ENCODE measurements around the gene ACKR2.
"Not testable (repeated sequence)": the region's sequence is repeated elsewhere in the genome, so short reads cannot be mapped to it uniquely, and the experiment has no call there.

The ACKR2 gene

DNA sequence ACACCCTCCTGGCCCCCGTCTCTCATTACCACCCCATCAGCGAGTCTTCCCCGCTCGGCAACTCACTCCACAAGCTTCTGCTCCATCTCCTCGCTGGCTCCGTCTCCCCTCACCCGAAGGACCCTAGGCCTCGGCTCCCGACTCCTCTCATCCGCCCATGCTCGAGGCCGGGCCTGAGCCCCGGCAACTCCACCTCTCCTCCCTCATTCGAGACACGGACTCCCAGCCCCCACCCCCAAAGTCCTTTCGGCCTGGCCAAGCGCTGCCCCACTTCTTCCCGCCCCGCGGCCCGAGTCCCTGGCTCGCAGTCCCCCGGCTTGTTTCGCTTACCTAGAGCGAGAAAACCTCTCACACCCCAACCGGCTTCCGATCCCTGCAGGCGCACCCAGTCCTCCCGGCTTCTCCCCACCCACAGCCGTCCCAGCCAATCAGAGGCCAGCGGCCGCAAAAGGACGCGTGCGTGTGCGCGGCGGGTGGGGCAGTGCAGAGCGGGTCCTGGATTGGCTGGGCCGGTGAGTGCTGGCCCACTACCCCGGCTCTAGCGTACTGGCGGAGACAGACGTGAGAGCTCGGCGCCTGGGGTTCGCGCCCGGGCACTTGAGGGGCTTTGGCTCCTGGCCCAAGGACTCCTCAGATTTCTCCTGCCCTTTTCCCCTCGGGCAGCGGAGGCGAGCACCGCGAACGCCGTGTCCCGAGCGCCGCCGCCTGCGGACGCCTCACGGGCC, 5.0 kb upstream of the ACKR2 start, which contains the start of gene HIGD1A:
HIGD1A (minus strand) TSS at position 385 of the 725 bp plus-strand sequence. CDS start 10,237 bp downstream, outside the sequence.
- Histone ChIP-seq H3K36me3 (no peaks in the 10 kb centered on the region), H3K27me3 (no peaks in the 10 kb centered on the region), H3K9me3 (no peaks in the 10 kb centered on the region), H3K4me1 (no peaks in the 10 kb centered on the region; the same call in 1 of the 2 replicates), H3K4me3 (ENCODE audit: low read depth, low read length) (peak within 1 kb of the TSS; percentile 82)
- TF ChIP-seq, protein P1, sequence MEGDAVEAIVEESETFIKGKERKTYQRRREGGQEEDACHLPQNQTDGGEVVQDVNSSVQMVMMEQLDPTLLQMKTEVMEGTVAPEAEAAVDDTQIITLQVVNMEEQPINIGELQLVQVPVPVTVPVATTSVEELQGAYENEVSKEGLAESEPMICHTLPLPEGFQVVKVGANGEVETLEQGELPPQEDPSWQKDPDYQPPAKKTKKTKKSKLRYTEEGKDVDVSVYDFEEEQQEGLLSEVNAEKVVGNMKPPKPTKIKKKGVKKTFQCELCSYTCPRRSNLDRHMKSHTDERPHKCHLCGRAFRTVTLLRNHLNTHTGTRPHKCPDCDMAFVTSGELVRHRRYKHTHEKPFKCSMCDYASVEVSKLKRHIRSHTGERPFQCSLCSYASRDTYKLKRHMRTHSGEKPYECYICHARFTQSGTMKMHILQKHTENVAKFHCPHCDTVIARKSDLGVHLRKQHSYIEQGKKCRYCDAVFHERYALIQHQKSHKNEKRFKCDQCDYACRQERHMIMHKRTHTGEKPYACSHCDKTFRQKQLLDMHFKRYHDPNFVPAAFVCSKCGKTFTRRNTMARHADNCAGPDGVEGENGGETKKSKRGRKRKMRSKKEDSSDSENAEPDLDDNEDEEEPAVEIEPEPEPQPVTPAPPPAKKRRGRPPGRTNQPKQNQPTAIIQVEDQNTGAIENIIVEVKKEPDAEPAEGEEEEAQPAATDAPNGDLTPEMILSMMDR (IDR thresholded peaks at IDR 0.05; ENCODE audit: low read depth, low read length), result no peak
- DNase-seq, result peak; percentile 91

DNA sequence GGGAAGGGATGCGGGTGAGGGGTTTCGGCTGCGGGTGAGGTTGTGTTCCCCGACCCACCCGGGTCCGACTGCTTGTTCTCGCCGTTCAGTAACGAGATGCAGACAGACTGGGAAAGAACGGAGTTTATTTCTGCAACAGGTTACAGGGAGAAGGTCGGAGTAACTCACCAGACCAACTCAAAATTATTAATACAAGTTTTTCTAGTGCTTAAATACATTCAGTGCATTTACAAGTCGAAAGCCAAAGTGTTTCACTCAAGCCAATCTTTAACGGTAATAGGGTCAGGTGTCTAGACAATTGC, 4.5 kb upstream of the ACKR2 start:
- no peak for DNase-seq
- Histone ChIP-seq H3K4me1 (no peaks in the 10 kb centered on the region; the same call in 1 of the 2 replicates), H3K36me3 (no peaks in the 10 kb centered on the region), H3K4me3 (ENCODE audit: low read depth, low read length) (peak overlapping the region; percentile 82), H3K9me3 (no peaks in the 10 kb centered on the region), H3K27me3 (no peaks in the 10 kb centered on the region)
- TF ChIP-seq, protein P1 (IDR thresholded peaks at IDR 0.05; ENCODE audit: low read depth, low read length), result no peak

DNA sequence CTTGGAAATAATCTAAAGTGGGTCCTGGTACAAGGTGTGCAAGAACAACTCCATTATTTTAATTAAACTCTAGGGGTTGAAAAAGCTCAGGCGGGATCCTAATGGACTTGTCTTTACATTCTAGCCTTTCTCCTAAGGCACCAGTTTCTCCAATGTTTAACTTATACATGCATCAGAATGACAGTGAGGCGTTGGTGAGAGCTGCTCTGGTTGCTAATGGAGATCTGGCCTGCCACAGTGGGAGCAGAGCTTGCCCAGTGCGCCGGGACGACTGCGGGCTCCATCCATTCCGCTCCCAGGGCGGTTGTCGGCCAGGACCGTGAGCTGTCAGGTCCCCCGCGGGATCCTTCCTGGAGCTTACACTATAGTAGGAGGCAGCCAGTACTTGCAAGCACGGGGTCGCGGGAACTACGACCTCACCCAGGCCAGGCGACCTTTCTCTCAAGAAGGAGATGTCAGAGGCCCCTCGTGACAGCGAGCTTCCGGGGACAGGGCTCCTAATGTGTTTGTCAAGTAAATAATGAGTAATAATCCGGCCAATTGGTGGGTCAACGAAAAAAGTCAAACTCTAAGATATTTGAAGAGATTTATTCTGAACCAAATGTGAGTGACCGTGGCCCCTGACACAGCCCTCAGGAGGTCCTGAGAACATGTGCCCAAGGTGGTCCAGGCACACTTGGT, 4.0 kb upstream of the ACKR2 start:
- Histone ChIP-seq H3K27me3 (no peaks in the 10 kb centered on the region), H3K4me3 (ENCODE audit: low read depth, low read length) (peak overlapping the region; percentile 82), H3K9me3 (no peaks in the 10 kb centered on the region), H3K4me1 (no peaks in the 10 kb centered on the region; the same call in 1 of the 2 replicates), H3K36me3 (no peaks in the 10 kb centered on the region)
- DNase-seq, result peak; percentile 6
- TF ChIP-seq, protein P1 (IDR thresholded peaks at IDR 0.05; ENCODE audit: low read depth, low read length), result no peak

DNA sequence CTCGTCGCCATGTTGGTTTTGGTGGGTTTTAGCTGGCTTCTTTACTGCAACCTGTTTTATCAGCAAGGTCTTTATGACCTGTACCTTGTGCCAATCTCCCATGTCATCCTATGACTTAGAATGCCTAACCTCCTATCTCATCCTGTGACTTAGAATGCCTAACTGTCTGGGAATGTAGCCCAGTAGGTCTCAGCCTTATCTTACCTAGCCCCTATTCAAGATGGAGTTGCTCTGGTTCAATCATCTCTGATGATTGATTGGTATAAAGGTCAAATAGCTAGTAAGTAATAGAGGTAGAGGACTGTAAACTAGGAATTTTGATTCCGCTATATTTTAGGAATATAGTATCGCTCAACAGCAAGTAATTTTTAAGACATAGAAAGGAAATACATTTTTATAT, 1.3 kb upstream of the ACKR2 start:
- Histone ChIP-seq H3K4me1 (no peaks in the 10 kb centered on the region; the same call in 1 of the 2 replicates), H3K9me3 (no peaks in the 10 kb centered on the region), H3K27me3 (no peaks in the 10 kb centered on the region), H3K36me3 (no peaks in the 10 kb centered on the region), H3K4me3 (ENCODE audit: low read depth, low read length) (no peak overlapping the region)
- no peak for DNase-seq
- TF ChIP-seq, protein P1 (IDR thresholded peaks at IDR 0.05; ENCODE audit: low read depth, low read length), result no peak

DNA sequence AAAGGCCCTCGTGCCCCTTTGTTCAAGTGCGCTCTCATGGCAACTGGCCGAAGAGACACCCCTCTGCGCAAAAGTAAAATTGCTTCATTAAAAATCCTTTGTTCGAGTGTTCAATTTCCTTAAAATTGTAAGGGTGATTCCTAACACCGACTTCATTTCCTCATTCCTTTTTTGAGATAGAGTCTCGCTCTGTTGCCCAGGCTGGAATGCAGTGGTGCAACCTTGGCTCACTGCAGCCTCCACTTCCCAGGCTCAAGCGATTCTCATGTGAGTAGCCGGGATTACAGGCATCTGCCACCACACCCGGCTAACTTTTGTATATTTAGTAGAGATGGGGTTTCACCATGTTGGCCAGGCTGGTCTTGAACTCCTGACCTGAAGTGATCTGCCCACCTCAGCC, 1.5 kb downstream of the ACKR2 start:
- not testable (repeated sequence) for H3K4me3 ChIP-seq (ENCODE audit: low read depth, low read length); DNase-seq; H3K36me3 ChIP-seq; H3K9me3 ChIP-seq; H3K27me3 ChIP-seq; H3K4me1 ChIP-seq

DNA sequence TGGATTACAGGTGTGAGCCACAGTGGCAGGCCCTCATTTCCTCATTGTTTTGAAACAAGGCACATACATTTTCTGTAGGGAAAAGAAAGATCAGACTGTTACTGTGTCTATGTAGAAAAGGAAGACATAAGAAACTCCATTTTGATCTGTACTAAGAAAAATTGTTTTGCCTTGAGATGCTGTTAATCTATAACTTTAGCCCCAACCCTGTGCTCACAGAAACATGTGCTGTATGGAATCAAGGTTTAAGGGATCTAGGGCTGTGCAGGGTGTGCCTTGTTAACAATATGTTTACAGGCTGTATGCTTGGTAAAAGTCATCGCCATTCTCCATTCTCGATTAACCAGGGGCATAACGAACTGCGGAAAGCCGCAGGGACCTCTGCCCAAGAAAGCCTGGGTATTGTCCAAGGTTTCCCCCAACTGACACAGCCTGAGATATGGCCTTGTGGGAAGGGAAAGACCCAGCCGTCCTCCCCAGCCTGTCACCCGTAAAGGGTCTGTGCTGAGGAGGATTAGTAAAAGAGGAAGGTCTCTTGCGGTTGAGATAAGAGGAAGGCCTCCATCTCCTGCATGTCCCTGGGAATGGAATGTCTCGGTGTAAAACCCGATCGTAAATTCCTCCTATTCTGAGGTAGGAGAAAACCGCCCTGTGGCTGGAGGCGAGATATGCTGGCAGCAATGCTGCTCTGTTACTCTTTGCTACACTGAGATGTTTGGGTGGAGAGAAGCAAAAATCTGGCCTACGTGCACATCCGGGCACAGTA, 2.1 kb downstream of the ACKR2 start:
- H3K4me1 ChIP-seq; H3K9me3 ChIP-seq; H3K27me3 ChIP-seq; H3K36me3 ChIP-seq; H3K4me3 ChIP-seq (ENCODE audit: low read depth, low read length); DNase-seq: not testable (repeated sequence)

DNA sequence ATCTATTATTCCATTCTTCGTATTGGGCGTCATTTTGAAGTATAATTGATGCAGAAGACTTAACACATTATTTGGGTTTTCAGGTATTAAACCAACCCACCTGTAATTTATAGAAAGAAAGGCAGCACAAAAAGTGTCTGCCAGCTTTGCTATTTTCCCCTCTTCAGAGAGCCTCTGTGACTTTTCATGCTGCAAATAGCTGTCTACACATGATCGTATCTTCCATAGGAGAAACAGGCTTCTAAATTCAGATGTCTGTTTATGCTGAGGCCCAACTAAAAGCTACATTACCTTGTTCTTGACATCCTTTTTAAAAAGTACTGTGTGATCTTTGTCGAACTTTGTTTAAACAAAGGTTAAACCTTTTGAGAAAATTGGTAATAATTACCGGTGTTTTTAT, 5.0 kb downstream of the ACKR2 start:
- Histone ChIP-seq H3K4me1 (no peaks in the 10 kb centered on the region), H3K27me3 (no peaks in the 10 kb centered on the region), H3K4me3 (ENCODE audit: low read depth, low read length) (no peak overlapping the region), H3K9me3 (no peaks in the 10 kb centered on the region), H3K36me3 (no peaks in the 10 kb centered on the region)
- TF ChIP-seq, protein P1 (IDR thresholded peaks at IDR 0.05; ENCODE audit: low read depth, low read length), result no peak
- no peak for DNase-seq

Data from BE2C (cell line).